ENCODE results near the gene AKAP6. TPM values are rescaled to one million over a fixed set of nuclear protein-coding genes. Genes with fewer than 3 reads are reported as not detected.

The AKAP6 gene
- total RNA-seq, 1 experiment from 2014 or later = 1.9 TPM

- no TSS peak for BruUV-seq (replicated peaks)
- DNase-seq (ENCODE audit: low read depth, low spot score) (no peak), ATAC-seq (no peak)
- no peak overlapping the region for H3K4me2 ChIP-seq (ENCODE audit: low read length)
- H3K36me3 ChIP-seq (ENCODE audit: control insufficient read depth in 1 of 2, insufficient read depth in 2 of 2, low read length in 2 of 2) = no peaks in the 10 kb centered on the region
- no peaks in the 10 kb centered on the region for H3K79me2 ChIP-seq (ENCODE audit: insufficient read depth, low read length)
- intact Hi-C loops (cut with micrococcal nuclease) = no loop called here
- H3K27me3 ChIP-seq (ENCODE audit: insufficient read depth, low read length) = peaks cover 7% of the 10 kb centered on the region; the same call in 1 of the 2 replicates
- TF ChIP-seq JUND (IDR thresholded peaks at IDR 0.05) (no peak), ATF3 (IDR thresholded peaks at IDR 0.05) (no peak), REST (IDR thresholded peaks at IDR 0.05; ENCODE audit: low read depth) (no peak), SP1 (IDR thresholded peaks at IDR 0.05; ENCODE audit: low read depth) (no peak)
- CTCF ChIA-PET = interaction anchor here (0.7 kb wide), 1 partner anchor 1577 kb away, joined by 3 read pairs; no protein-coding TSS in a partner anchor
- RAD21 ChIA-PET (ENCODE audit: low non-redundant PET in 1 of 2, low total read pairs in 2 of 2, uncharacterized antibody in 2 of 2, unreplicated experiment in 2 of 2) = no interaction called here
- no peaks in the 10 kb centered on the region for H3K9me2 ChIP-seq (ENCODE audit: insufficient read depth)
- no peaks in the 10 kb centered on the region for H3K4me1 ChIP-seq (ENCODE audit: control insufficient read depth in 1 of 2, insufficient read depth in 2 of 2, low read length in 2 of 2)
- no peak overlapping the region for H2AFZ ChIP-seq (ENCODE audit: low read depth, low read length, poor library complexity, severe bottlenecking)
- POLR2A ChIA-PET = no interaction called here
- H3K4me3 ChIP-seq (replicated peaks in 1 of 2; ENCODE audit: low read depth in 1 of 2, low read length in 2 of 2) = no peak overlapping the region
- H3K27ac ChIP-seq (ENCODE audit: low read depth, low read length) = no peak overlapping the region
- H4K20me1 ChIP-seq (ENCODE audit: insufficient read depth) = no peaks in the 10 kb centered on the region
- H3K9me3 ChIP-seq (ENCODE audit: control insufficient read depth in 1 of 2, insufficient read depth in 1 of 2, low read depth in 1 of 2, low read length in 2 of 2) = no peaks in the 10 kb centered on the region
- H3K9ac ChIP-seq (ENCODE audit: low read length) = no peak overlapping the region
Observed at GRCh38 chr14:32724867-32725471, 395.9 kb downstream of the AKAP6 start.

- Histone ChIP-seq H3K4me2 (ENCODE audit: low read length) (no peak overlapping the region), H3K27me3 (ENCODE audit: insufficient read depth, low read length) (peaks cover 17% of the 10 kb centered on the region), H3K4me1 (ENCODE audit: control insufficient read depth in 1 of 2, insufficient read depth in 2 of 2, low read length in 2 of 2) (no peaks in the 10 kb centered on the region), H3K36me3 (ENCODE audit: control insufficient read depth in 1 of 2, insufficient read depth in 2 of 2, low read length in 2 of 2) (no peaks in the 10 kb centered on the region), H3K9me3 (ENCODE audit: control insufficient read depth in 1 of 2, insufficient read depth in 1 of 2, low read depth in 1 of 2, low read length in 2 of 2) (no peaks in the 10 kb centered on the region), H3K9ac (ENCODE audit: low read length) (no peak overlapping the region), H2AFZ (ENCODE audit: low read depth, low read length, poor library complexity, severe bottlenecking) (no peak overlapping the region), H4K20me1 (ENCODE audit: insufficient read depth) (no peaks in the 10 kb centered on the region), H3K79me2 (ENCODE audit: insufficient read depth, low read length) (no peaks in the 10 kb centered on the region), H3K9me2 (ENCODE audit: insufficient read depth) (no peaks in the 10 kb centered on the region), H3K4me3 (replicated peaks in 1 of 2; ENCODE audit: low read depth in 1 of 2, low read length in 2 of 2) (no peak overlapping the region), H3K27ac (ENCODE audit: low read depth, low read length) (no peak overlapping the region)
- RAD21 ChIA-PET (ENCODE audit: low non-redundant PET in 1 of 2, low total read pairs in 2 of 2, uncharacterized antibody in 2 of 2, unreplicated experiment in 2 of 2) = no interaction called here
- no peak for ATAC-seq
- BruUV-seq (replicated peaks) = no TSS peak
- POLR2A ChIA-PET = no interaction called here
- no peak for DNase-seq (ENCODE audit: low read depth, low spot score)
- CTCF ChIA-PET = no interaction called here
- intact Hi-C loops (cut with micrococcal nuclease) = no loop called here
- TF ChIP-seq EZH2 (IDR thresholded peaks at IDR 0.05) (no peak), CEBPB (IDR thresholded peaks at IDR 0.05; ENCODE audit: low read depth) (no peak), REST (IDR thresholded peaks at IDR 0.05; ENCODE audit: low read depth) (no peak), ATF3 (IDR thresholded peaks at IDR 0.05) (no peak), CBX3 (IDR thresholded peaks at IDR 0.05; ENCODE audit: low read depth) (no peak), EZH2phosphoT487 (IDR thresholded peaks at IDR 0.05; ENCODE audit: borderline replicate concordance) (no peak), SIN3A (IDR thresholded peaks at IDR 0.05; ENCODE audit: low read depth) (no peak), ZNF274 (IDR thresholded peaks at IDR 0.05; ENCODE audit: low read depth, low read length) (no peak), ELF1 (IDR thresholded peaks at IDR 0.05; ENCODE audit: borderline replicate concordance, low read depth) (no peak), RAD21 (IDR thresholded peaks at IDR 0.05; ENCODE audit: low read depth) (no peak), SRF (IDR thresholded peaks at IDR 0.05; ENCODE audit: low read depth) (no peak)
Observed at GRCh38 chr14:32726516-32726915, 397.4 kb downstream of the AKAP6 start.
